Stimulated activated CD4-positive, alpha-beta T cell treated with anti-CD3 and anti-CD28 coated beads, TNF-alpha, amount 100 ng/mL, for 4 hours (primary cell): ENCODE measurements around the gene RALGAPA2.

Source experiments
- DNase-seq, 3 experiments: peaks; one replicate each; pipeline ENCODE4 v3.0.0-alpha.2; 2020; ENCODE audit warnings: low read depth in 3 of 3

The RALGAPA2 gene

GRCh38 chr20:20712474-20713243 is at the start of gene RALGAPA2:
TSS of gene RALGAPA2 (minus strand) at chr20:20712644. CDS start at chr20:20712480, 164 bp downstream.
- DNase-seq = peak; percentile 91 to 99 (median 92)

DNA sequence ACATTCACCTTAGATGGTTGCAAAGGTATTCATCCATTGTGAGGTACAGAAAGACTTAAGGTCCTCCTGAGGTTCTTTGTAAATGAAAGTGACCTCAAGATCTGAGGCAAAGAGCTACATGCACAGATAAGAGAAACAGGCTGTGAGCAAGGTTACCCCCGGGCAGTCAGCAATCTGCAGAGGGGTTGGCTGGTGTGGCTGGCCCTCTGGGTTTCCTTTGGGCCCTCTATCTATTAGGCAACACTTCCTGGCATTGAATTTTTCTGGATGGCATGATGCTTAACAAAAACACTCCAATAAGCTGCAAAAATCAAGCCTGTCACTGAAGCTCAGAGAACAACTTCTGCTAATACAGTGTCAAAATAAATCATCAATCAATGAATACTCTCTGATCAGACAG is 48.9 kb upstream of the RALGAPA2 start:
- DNase-seq = no peak

DNA sequence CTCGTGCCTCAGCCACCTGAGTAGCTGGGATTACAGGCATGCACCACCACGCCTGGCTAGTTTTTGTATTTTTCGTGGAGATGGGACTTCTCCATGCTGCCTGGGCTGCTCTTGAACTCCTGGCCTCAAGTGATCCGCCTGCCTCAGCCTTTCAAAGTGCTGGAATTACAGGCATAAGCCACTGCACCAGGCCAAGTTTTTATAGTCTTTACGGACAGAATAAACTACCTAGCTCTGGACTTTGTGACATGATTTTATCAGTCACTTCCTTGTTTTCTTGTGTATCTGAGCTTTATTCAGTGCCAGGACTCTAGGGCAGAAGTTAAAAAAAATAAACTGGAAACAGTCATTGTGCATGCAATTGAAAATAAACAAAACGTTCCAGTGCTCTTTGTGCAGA is 46.7 kb upstream of the RALGAPA2 start:
- DNase-seq = no peak

GRCh38 chr20:20755674-20756319 is 43.4 kb upstream of the RALGAPA2 start:
- DNase-seq = no peak

DNA sequence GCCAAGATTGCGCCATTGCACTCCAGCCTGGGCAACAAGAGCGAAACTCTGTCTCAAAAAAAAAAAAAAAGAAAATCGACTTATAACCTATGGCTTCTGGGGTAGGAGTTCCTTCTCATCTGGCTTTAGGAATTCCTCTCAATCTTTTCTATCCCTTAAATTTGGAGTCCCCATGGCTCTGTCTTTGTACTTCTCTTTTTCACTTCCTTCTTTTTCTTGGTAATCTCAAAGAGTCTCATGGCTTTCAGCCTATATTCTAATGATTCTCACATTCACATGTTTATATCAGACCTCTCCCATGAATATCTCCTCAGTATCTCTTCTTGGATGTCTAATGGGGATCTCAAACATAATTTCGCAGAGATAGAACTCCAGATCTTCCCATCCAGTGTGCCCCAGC is 42.8 kb upstream of the RALGAPA2 start:
- DNase-seq = no peak

DNA sequence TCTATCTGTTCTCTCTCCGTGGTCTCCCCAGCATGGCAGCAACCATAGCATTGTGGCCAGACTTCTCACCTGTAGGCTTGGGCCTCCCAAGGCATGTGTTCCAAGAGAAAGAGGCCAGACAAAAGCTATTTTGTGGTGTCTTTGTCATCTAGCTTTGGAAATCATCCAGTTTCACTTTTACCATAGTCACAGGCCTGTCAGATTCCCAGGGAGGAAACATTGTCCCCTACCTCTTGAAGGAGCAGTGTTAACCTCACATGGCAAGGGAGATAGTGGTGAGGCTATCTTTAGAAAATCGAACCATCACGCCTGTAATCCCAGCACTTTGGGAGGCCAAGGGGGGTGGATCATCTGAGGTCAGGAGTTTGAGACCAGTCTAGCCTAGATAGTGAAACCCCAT is 42.3 kb upstream of the RALGAPA2 start:
- DNase-seq = no peak

GRCh38 chr20:20752712-20753111 is 40.3 kb upstream of the RALGAPA2 start:
- no peak for DNase-seq

- no peak for DNase-seq
Observed at GRCh38 chr20:20747298-20747697, 34.9 kb upstream of the RALGAPA2 start.

GRCh38 chr20:20744170-20744725 is 31.8 kb upstream of the RALGAPA2 start:
- DNase-seq = no peak

DNA sequence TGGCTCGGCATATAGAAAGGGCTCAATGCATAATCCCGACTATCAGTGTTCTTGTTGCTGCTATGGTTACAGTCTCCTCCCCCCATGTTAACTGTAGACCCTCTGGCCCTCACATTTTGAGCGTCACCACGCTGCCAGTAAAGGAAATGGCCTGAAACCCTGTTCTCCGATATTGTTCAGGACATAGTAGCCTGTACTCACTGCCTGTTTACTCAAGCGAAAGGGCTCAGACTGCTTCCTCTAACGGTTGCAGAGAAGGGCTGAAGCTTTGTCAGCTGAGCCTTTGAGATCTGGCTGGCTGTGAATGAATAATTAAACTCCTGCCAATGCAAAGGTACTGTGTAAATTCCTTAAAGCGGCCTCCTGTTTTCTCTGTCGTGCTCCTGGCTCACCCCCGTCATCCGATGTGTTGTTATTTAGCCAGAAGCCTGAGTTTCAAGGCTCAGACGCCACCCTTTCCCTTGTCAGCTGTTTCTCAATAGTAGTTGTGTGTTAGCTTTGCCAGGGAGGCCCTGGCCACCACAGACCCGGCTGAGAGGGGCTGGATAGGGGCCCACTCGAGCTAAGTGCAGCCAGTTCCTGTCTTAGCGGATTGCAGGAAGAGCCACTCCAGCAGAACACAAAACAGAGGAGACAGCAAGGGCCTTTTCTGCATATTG is 31.2 kb upstream of the RALGAPA2 start:
- no peak for DNase-seq

GRCh38 chr20:20741087-20742045 is 28.9 kb upstream of the RALGAPA2 start:
- DNase-seq = no peak

GRCh38 chr20:20740541-20740940 is 28.1 kb upstream of the RALGAPA2 start:
- DNase-seq = no peak

DNA sequence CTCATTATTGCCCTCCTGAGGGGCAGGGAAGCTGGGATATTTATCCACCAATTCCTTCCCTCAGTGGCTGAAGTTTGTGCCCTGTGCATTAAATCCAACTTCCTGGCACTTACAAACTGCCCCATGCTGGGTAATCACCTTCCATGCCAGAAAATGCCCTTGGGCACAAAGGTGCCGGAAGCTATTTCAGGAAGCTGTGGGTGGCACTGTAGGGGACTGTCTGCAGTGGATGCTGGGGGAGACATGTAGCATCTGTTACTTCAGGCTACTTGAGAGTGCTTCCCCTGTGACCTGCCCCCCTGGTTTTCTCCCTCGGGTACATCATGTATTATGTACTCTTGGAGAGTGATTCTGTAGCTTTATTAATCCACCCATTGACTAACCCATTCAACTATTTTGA is 24.7 kb upstream of the RALGAPA2 start:
- no peak for DNase-seq

DNA sequence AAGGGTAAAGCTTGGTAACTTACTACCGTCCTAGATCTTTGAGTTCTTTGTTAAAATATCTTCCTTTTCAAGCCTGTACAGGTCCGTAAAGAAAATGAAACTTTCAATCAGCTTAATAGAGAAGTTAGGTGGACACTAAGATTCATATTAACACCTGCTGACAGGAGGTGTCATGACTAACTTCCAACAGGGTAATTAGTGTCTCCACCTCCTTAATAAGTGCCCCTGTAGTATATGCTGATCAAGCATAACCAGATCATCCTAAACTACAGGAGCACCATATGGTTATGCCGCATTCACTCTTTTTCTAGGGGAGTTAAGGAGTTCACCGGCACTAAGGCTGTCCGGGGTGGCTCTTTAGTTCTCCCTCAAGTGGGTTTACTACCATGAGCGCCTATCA is 23.9 kb upstream of the RALGAPA2 start:
- DNase-seq = no peak

- DNase-seq = no peak
Observed at GRCh38 chr20:20734475-20734948, 22.1 kb upstream of the RALGAPA2 start.

GRCh38 chr20:20733943-20734342 is 21.5 kb upstream of the RALGAPA2 start:
- DNase-seq = no peak

- no peak for DNase-seq
Observed at GRCh38 chr20:20732641-20733040, 20.2 kb upstream of the RALGAPA2 start.

DNA sequence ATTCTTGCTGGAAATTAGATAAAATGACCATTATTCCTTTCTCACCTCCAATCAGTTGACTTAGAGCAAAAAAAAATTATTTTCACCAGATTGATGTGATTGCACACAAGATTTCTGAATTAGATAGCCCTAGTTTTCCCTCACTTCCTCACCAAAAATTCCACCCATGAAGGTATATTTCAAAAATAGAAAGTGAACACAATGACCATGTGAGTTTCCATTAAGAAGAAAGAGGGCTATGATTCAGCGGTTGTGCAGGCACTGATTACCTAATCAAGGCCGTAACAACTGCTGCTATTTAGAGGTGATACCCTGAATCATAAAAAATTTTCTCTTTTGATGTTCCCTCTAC is 19.5 kb upstream of the RALGAPA2 start:
- no peak for DNase-seq

DNA sequence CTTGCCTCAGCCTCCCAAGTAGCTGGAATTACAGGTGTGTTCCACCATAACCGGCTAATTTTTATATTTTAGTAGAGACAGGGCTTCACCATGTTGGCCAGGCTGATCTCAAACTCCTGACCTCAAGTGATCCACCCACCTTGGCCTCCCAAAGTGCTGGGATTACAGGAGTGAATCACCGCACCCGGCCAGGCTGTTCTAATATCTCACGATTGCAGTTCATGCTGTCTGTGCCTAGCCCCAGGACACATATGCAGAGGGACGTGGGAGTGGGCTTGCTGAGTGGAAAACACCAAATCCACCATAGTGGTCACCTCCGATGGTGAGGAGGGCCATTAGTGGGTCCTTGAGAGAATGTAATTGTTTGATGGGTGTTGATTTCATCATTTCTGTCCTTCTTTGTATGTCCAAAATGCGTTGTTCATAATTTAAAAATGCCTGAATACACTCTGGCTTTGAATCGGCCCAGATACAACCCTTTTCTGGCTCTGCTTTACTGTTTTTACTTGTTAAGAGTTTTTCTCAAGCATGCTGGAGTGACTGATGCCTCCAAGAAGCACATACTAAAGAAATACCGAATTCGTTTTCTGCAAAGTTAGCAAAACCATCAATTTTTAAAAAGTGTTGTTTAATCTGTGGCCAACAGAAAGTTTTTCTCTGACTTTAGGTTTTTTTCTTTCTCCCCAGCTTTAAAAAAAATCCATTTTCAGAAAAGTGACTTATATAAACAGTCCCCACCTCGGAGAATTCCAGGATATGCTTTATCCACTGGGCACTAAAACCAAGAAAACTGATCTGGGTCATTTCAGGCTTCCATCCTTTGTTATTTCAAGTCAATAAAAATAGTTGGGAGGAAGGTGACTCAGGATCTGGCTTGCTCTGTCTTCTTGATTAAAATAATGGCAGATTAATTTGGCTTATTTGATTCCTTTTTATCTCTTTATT is 18.8 kb upstream of the RALGAPA2 start:
- DNase-seq = no peak

GRCh38 chr20:20729563-20729962 is 17.1 kb upstream of the RALGAPA2 start:
- no peak for DNase-seq
